K562 treated with DMSO at 1 percent for 48 hours (cell line): ENCODE results near the gene SEC22B. TPM values are rescaled to one million over a fixed set of nuclear protein-coding genes. Genes with fewer than 3 reads are reported as not detected.

Experiments
- total RNA-seq: library from RNA; unstranded; fragments of 300-600 nt; gene quantifications from 2 replicates; pipeline ENCODE4 v1.2.3, GENCODE V29; 2022; ENCODE audit warnings: low replicate concordance; ENCODE audit errors: extremely low read depth

SEC22B gene
- not detected in 2 replicates for total RNA-seq

GRCh38 chr1:120176092-120176855 lies at the start of gene SEC22B:
SEC22B (minus strand) TSS chr1:120176520; CDS start chr1:120176381, 139 bp downstream.

Other genes with a start within 250 kb of the SEC22B start
- gene NOTCH2, start 106.9 kb downstream of the SEC22B start, total RNA-seq = not detected in 2 replicates
- gene NBPF8, start 238.5 kb upstream of the SEC22B start, total RNA-seq = not detected in 2 replicates